ENCODE measurements around the gene VPS37D.

Gene VPS37D

DNA sequence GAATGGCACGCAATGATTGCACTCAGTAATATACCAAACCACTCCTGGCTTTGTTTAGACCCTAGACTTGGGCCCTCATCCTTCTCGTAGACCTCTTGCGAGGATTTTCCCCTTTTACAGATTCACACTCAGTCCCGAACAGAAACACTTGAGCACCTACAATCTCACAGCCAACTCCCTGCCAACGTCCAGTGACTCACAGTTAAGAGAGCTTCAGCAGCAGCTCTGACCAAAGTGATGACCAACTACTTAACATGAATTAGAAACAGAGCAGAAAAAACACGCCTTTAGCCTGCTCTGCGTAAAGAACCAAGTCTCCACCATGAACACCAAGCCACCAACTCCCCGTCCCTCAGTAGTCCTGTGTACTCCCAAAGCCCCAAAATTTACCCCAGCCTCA, 13.4 kb downstream of the VPS37D start:
- DNase-seq: no peak

DNA sequence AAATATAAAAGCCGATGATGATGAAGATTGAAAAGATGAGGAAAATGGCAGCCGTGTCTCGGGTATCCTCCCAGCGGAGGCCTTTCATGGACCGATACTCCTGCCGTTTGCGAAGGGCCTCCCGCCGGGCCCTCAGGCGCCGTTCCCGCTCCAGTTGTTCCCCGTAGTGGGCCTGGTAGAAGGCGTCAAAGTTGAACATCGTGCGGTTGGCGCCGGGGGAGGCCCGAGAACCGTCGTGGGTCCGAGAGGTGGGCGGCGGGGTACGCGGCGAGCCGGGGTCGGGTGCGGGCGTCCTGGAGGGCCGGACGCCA, 15.1 kb downstream of the VPS37D start:
- DNase-seq: peak; percentile 43

DNA sequence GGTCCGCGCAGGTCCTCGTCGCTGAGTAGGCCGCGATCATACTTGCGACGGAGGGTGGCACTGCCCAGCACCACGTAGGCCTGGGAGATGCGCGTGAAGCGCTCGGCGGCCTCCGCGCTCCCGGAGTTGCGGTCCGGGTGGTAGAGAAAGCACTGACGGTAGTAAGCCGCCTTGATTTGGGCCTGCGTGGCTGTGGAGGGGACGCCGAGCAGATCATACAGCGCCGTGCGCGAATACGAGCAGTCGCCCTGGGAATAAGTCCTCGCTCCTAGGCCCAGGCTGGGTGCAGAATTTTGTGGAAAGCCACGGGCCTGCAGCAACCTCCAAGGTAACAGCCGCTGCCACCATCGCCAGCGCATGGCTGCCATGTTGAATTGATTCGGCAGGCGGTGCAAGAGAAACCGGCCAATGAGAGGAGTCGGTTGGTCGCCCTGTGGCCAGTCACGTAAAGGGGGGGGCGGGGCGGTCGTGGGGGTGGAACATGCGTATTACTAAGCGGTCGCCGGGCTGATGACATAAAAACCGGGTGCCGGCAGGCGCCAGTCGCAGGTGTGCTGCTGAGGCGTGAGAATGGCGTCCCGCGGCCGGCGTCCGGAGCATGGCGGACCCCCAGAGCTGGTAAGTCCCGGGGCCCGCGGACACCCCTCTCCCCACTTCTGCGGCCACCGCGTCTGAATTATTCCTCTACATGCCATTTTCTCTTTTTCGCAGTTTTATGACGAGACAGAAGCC, 15.6 kb downstream of the VPS37D start, which contains the start of the genes BUD23 and DNAJC30:
Gene BUD23, plus strand, starts transcription at position 542 of the 732 bp plus-strand sequence. Its CDS starts 29 bp downstream, at position 571.
Gene DNAJC30, minus strand, starts transcription at position 398 of the 732 bp plus-strand sequence. Its CDS starts 30 bp downstream, at position 368.
- DNase-seq: peak; percentile 97

DNA sequence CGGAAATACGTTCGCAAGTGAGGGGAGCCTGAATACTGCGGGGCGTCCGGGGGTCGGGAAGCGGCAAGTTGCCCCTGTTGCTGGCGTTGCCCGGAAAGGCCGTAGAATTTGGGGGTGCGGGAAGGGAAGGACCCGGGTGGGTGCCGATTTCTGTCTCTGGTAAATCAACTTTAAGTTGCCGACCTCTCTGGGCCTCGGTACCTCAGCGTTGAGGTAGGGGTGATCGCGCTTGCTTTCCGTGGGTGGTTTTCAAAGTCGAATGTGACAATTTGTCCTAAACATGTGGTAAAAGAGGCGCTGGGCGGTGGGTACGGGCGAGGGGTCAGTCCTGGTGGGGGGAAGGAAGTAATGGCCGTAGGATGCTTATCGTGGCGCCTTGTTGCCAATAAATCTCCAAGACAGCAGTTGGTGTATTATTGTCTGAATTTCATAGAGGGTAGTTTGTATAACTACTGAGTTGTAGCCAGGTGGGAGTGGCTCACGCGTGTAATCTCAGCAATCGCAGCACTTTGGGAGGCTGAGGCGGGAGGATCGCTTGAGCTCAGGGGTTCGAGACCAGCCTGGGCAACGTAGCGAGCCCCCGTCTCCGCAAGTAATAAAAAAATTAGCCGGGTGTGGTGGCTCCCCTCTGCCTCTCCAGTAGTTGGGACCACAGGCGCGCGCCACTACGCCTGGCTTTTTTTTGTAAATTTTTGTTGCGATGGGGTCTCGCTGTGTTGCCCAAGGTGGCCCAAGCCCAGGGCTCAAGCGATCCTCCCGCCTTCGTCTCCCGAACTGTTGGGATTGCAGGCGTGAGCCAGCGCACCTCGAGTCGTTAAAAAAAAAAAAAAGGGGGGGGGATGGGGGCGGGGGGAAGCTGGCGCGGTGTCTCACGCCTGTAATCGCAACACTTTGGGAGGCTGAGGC, 16.4 kb downstream of the VPS37D start:
- no peak for DNase-seq

DNA sequence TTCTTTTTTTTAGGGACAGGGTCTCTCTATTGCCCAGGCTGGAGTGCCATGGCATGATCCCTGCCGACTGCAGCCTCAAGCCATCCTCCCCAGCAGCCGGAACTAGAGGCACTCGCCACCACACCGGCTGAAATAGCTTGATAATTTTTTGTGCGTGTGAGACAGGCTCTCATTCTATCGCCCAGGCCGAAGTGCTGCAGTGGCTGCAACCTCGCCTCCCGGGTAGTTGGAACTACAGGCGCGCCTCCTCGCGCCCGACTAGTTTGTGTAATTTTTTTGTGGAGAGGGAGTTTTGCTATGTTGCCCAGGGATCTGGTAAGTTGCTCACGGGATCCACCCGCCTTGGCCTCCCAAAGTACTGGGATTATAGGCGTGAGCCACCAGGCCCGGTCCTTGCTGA, 17.7 kb downstream of the VPS37D start:
- DNase-seq: no peak

DNA sequence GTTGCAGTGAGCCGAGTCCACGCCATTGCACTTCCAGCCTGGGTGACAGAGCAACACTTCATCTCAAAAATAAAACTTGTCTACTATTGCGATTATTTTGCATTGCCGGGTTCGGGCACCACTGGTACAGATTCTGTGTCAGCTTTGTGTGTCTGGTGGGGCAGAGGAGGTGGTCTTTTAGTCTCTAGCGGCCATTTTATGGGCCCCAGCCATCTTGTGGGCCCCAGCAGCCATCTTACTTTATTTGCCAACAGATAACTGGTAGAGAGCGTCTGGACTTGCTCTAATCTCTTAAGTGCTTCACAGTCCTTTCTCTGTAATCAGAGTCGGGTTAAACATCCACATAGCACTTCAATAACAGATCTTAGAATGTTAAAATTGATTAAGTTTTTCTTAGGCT, 20.7 kb downstream of the VPS37D start:
- DNase-seq: no peak

DNA sequence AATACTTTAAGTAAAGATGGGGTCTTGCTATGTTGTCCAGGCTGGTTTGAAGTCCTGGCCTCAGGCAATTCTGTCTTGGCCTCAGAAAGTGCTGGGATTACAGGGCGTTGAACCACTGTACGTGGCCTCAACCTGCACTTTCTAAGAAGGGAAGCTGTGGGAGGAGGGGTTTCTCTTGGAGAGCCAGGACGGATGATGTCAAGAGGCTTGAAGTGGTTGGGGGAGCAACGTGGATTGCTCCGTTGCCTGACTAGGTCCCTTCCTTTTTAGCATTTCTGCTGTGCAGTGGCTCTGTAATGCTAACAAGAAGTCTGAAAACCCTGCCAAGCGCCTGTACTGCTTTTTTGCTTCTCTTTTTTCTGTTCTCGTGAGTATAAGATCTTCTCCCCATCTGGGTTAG, 23.0 kb downstream of the VPS37D start:
- DNase-seq: no peak

DNA sequence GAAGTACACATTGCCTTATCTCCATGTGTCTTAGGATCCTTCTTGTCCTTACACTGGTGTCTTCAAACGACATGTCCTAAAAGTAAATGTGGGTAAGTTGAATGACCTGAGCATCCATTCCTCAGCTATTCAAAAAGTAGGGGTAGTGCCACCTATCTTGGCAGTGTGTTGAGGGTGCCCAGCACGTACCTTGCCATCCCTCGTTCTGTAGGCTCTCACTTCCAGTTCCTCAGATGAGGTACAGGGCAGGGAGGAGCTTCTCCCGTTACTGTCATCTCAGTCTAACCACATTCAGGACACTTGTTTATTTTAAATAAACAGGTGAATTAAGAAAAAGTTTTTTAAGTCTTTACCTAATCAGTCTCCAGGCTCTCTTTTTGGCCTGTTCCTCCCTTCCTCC, 28.7 kb downstream of the VPS37D start:
- no peak for DNase-seq

DNA sequence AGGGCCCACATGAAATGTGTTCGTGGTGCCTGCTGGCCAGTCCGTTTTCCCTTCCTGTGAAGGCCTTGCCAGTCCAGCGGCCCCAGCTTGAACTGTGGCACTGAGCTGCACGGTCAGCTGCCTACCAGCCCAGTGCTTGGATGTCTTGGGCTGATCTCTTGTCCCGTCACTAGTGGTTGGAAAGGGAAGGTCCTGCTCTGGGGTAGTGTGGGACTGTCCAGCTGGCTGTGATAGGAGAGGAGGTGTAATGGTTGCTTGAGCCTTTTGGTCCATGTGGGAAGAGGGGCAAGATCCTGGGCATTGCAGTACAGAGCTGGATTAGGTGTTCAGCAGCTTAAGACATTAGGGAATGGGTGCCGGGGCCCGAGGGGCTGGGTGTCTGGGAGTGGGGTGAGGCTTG, 30.8 kb downstream of the VPS37D start:
- DNase-seq: no peak

DNA sequence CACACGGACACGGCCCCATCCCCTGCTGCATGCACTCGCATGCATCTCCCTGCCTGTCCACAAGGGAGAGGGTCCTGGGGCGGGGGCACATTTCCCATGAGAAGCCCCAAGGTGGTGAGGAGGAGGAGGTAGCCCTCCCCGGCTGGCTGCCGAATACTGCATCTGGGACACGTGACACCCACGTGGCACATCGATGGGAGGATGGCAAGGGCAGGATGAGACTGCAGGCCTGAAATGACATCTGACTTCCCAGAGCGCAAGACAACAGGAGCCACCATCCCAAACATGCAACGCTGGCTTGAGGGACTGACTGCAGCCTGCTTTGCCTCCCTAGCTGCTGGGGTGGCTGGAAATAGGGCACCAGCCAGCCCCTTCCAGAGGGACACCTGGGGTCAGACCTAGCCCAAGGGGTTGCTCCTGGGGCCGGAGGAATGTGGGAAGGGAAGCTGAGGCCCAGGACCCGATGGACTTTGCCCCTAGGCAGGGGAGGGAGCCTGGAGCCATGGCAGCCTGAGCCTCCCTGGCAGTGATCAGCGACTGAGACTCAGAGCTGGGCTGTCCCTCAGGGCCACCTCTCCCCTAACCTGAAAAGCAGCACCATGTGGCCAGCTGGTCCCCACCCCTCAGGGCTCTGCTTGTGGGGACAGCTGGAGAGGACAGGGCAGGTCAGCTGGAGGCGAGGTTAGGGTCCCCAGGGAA, 31.9 kb downstream of the VPS37D start:
- no peak for DNase-seq

DNA sequence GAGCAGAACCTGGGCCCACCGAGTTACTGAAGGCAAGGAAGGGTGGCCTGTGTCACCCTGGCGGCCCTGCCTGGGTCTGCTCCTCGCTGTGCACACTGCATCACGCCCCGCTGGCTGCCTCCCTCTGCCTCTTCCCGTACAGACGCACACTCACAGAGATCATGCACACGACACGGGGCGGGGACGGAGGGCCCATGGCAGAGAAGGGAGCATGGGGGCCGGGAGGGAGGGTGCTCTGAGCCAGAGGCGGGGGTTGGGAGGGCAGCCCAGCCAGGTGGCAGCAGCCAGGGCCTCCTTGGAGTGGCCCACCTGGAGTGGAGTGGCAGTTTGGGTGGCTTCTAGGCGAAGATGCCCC, 32.4 kb downstream of the VPS37D start:
- DNase-seq: no peak

DNA sequence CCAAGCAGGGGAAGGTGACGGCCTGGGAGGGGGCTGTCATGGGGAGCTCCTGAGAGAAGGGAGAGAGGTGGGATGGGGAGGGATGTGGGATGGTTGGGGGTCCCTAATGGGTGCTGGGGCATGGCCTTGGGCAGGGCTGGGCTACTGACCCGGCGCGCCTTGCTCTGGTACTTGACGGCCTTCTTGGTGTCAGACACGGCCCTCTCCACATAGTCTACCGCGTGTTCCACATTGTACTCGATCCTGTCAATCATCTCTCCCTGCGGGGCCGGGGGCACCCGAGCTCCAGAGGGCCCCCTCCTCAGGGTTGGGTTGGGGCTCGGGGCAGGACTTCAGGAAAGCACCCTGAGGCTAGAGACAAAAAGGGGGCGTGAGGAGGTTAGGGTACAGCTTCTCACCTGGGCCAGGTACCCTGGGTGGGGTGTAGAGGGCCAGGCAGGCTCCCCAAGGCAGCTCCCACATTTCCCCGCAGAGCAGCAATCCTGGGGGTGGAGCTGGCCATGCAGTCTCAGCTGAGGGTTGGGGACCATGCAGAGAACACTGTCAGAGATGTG, 33.0 kb downstream of the VPS37D start:
- no peak for DNase-seq

DNA sequence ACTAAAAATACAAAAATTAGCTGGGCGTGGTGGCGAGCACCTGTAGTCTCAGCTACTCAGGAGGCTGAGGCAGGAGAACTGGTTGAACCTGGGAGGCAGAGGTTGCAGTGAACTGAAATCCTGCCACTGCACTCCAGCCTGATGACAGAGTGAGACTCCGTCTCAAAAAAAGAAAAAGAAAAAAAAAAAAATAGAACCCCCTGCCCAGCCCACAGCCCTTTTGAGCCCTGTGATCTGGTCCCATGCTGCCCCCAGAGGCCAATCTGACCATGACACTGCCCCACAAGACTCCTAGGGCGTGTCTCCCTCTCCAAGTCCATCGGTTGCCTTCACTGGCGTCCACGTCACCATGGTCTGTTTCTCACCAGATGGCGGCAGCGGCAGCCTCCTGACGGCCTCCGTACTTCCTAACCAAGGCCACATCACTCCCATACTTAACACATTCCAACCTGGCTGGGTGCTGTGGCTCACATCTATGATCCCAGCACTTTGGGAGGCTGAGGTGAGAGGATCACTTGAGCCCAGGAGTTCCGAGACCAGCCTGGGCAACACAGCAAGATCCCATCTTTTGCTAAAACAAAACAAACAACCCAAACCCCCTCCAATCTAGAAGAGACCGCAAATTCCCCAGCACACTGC, 33.8 kb downstream of the VPS37D start:
- peak; percentile 56 for DNase-seq

DNA sequence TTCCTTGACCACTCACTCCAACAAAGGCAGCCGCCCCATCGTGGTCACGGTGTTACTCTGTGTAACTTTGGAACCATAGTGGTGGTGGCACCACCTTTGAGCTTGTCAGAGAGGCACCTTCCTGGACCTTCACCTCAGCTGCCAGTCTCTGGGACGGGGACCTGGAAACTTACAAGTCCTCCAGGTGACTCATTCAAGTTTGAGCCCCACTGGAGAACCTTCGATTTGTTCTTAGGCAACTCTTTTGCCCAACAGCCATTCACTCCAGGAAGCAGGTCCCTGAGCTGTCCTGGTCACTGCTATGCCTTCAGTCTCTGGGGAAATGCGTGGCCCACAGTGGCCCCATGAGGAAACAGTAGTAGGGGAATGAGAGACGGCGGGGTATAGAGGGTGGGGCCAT, 34.6 kb downstream of the VPS37D start:
- no peak for DNase-seq

DNA sequence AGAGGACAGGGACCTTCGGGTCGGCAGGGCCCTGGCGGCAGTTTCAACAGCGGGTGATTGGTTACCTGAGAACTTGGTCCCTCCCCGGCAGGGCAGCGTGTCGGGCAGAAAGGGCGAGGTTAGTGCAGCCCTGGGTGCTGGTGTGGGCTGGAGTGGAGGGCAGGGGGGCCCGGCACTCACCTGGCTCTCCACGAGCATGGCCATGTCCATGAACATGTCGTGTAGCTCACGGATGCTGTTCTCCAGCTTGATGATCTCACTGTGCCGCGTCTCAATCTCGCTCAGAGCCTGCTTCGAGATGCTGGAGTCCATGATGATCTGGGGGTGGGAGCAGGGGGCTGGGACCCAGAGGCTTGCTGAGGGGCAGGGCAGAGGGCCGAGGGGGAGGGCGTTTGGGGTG, 35.0 kb downstream of the VPS37D start:
- DNase-seq: no peak

DNA sequence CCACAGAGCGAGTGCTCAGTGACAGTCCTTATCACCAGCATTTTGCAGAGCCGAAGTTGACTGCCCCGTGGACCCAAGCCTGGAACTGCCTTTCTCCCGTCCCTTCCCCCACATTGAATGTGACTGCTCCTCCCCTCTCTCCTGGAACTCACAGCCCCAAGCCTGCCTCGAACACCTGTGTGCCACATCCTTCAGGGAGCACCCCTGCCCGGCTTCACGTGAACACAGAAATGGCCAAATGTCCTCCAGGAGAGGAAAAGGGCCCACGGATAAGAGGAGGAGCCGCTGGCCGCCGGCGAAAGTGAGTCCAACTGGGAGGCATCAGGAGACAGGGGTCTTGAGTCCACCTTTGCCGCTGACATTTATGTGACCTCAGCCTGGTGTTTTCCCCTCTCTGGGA, 35.6 kb downstream of the VPS37D start:
- no peak for DNase-seq

DNA sequence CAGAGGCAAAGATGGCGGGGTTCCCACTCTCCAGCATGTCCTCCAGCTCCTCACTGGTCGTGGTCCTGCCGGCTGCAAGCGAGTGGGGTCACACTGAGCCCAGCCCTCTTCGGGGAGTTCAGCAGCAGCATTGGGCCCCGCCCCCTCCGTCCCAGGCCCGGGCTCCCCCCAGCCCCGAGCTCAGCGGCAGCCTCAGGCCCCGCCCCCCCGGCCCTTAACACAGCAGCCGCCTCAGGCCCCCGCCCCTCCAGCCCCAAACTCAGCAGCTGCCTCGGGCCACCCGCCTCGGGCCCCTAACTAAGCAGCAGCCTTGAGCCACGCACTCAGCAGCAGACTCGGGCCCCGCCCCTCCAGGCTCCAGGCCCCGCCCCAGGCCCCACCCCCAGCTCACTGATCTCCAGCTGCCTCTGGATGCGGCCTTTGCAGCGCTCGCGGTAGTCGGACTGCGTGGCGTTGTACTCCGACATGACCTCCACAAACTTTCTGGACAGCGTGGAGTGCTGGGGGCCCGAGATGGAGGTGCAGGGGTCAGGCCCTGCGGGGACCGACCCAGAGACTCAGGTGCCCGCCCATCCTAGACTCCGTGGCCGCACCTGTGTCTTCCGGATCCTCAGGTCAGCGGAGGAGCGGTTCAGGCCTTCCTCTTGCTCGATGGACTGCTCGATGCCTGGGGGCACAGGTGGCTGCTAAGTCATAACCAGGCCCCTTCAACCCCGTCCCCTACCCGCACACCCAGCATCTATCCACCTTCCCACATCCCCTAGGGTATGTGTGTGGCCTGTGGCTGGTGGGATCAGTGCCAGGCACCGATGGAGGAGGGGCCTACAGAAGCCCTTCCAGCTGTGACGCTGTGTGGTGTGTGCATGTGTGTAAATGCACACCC, 36.4 kb downstream of the VPS37D start:
- peak; percentile 61 for DNase-seq

DNA sequence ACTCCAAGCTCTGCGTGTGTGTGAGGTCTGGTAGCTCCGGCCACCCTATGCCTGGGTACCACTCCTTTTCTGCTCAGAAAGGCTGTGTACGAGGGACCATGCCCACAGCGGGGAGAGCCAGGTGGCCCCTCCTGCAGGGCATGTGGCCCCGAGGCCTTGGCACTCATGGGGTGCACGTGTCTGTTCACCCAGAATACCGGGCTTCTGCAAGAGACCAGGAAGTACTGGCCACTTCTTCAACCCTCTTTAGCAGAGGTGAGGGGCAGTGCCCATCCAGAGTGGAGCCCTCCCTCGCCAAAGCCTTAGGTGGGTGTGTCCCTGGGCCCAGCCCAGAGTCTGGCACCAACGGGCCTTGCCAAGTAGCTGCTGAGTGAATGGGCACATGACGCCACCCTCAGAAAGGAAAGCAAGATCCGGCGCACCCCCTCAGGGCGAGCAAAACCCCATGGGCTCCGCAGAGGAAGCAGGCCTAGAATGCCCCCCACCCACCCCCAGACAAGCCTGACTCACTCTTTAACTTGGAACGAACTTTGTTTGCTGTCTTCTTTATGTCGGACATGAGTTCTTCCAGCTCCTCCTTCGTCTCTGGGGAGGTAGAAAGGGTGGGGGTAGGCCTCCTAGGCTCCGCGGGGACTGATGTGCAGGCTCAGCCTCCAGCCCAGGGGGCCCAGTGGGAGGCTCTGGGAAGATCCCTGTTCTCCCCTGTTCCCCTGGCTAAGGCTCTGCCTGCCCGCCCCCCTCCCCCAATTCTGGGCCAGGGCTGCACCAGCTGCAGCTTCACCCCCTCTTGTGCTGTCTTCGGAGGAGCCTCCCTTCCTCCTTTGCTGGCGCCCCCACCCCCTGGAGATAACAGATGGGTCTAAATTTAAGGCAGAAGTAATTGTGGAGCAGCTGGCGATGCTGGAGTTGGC, 37.3 kb downstream of the VPS37D start:
- DNase-seq: no peak

DNA sequence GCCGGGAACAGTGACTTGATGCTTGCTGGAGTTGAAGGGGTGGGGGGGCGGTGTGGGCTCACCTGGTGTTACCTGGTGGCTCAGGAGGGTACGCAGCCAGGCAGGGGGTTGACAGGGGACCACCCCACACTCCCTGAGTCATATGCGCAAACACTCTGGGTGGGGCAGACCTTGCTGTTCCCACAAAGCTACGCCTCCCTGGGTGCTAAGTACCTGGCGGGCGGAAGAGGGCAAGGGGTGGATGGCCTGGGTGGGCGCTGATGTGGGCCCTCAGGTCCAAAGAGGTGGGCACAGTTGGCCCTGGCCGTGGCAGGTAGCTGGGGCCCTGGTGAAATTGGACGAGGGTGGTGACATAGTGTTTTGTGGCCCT, 37.9 kb downstream of the VPS37D start:
- DNase-seq: no peak

DNA sequence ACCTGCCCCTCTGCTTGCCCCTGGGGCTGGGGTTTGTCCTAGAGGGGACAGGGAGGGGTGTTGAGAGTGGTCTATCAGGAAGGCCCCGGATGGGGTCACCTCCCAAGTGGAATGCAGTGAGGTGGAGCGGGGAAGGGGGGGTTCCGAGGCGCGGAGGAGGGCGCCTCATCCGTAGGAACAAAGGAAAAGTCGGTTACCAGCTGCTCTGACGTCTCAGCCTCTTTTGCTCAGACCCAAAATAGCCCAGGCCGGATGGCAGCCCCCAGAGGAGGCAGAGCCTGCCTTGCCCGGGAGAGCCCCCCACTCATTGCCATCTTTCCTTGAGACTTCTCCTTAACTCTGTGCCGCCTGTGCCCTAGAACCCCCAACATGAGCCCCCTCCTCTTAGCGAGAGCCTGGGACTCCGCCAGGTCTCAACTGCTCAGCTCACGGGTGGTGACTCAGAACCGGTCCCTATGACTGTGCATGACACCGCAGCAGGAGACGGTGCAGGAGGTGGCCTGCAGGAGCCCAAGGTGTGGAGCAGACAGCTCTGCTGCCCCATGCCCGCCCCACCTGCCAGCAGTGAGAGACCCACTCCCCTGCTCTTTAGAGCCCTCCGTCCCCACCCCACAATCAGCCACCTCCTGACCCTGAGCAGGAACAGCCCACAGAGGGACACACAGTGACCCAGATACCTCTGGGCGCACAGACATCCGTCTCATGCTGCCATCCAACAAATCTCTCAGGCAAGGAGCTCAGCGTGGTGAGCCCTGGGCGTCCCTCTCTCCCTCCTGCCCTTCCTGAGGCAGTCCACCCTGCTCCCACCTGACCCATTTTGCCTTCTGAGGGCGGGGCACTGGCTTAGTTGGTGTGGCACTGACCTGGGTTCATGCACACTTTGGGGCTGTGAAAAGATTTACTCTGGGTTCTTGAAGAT, 38.8 kb downstream of the VPS37D start:
- DNase-seq: peak; percentile 62
